ENCODE measurements around the gene SOX9. TPM values are rescaled to one million over a fixed set of nuclear protein-coding genes. Genes with fewer than 3 reads are reported as not detected.
"Not testable (repeated sequence)": the region's sequence is repeated elsewhere in the genome, so short reads cannot be mapped to it uniquely, and the experiment has no call there.

The SOX9 gene
- total RNA-seq, 4 donors from 2014 or later = 16.1 to 40.0 (median 33.1) TPM

DNA sequence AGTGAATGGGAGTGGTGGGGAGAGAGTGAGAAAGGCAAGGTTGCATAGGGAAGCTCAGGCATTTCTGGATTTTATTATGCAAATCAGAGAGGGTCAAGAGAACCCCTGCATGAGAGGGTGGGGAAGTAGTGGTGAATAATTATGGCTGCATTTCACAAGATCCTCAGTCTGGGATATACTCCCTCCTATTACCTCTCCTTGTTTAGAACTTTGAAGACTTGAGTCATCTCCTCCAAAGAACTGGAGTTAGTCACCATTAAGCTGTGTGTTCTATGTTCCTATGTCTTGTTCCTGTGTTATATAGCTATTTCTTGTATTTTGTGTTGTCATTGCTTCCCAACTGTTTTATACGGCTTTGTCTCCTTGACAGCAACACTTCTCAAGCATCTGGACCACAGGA, 18.4 kb downstream of the SOX9 start:
- DNase-seq = no peak
- no peaks in the 10 kb centered on the region for H3K36me3 ChIP-seq
- H3K4me1 ChIP-seq = no peaks in the 10 kb centered on the region
- TF ChIP-seq, protein P1, sequence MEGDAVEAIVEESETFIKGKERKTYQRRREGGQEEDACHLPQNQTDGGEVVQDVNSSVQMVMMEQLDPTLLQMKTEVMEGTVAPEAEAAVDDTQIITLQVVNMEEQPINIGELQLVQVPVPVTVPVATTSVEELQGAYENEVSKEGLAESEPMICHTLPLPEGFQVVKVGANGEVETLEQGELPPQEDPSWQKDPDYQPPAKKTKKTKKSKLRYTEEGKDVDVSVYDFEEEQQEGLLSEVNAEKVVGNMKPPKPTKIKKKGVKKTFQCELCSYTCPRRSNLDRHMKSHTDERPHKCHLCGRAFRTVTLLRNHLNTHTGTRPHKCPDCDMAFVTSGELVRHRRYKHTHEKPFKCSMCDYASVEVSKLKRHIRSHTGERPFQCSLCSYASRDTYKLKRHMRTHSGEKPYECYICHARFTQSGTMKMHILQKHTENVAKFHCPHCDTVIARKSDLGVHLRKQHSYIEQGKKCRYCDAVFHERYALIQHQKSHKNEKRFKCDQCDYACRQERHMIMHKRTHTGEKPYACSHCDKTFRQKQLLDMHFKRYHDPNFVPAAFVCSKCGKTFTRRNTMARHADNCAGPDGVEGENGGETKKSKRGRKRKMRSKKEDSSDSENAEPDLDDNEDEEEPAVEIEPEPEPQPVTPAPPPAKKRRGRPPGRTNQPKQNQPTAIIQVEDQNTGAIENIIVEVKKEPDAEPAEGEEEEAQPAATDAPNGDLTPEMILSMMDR (IDR thresholded peaks at IDR 0.05) = no peak
- TF ChIP-seq POLR2A (IDR thresholded peaks at IDR 0.05) = no peak
- H3K4me3 ChIP-seq = no peak overlapping the region
- H3K27me3 ChIP-seq = no peaks in the 10 kb centered on the region
- H3K9me3 ChIP-seq = no peaks in the 10 kb centered on the region
- H3K27ac ChIP-seq = no peak overlapping the region

DNA sequence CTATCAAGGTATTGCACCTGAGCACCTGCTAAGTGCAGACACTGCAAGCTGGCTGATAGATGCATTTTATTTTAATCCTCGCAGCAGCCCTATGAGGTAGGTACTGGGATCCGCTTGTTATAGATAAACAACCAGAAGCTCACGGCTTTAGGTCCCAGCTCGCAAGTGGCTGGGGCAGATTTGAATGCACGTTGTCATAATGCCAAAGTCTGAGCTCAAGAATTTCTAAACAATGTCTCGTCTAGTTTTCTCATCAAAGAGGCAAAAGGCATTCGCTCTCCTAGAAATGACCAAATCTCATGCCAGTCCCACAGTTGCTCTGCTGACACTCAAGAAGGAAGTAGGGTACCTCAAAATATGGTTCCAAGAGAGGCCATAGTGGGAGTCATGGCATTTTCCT, 20.5 kb downstream of the SOX9 start:
- Histone ChIP-seq H3K27ac (no peak overlapping the region), H3K27me3 (no peaks in the 10 kb centered on the region), H3K4me1 (no peaks in the 10 kb centered on the region), H3K4me3 (no peak overlapping the region), H3K36me3 (no peaks in the 10 kb centered on the region), H3K9me3 (no peaks in the 10 kb centered on the region)
- DNase-seq = no peak
- no peak for TF ChIP-seq POLR2A (IDR thresholded peaks at IDR 0.05)
- TF ChIP-seq, protein P1 (IDR thresholded peaks at IDR 0.05) = no peak

DNA sequence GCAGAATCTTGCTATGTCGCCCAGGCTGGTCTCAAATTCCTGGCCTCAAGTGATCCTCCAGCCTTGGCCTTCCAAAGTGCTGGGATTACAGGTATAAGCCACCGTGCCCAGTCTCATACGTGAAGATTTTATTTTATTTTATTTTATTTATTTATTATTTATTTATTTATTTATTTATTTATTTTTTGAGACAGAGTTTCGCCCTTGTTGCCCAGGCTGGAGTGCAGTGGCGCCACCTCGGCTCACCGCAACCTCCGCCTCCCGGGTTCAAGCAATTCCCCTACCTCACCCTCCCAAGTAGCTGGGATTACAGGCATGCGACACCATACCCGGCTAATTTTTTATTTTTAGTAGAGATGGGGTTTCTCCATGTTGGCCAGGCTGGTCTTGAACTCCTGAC, 21.3 kb downstream of the SOX9 start:
- H3K27ac ChIP-seq, H3K4me3 ChIP-seq, H3K27me3 ChIP-seq, DNase-seq, H3K9me3 ChIP-seq, H3K4me1 ChIP-seq, H3K36me3 ChIP-seq: not testable (repeated sequence)

DNA sequence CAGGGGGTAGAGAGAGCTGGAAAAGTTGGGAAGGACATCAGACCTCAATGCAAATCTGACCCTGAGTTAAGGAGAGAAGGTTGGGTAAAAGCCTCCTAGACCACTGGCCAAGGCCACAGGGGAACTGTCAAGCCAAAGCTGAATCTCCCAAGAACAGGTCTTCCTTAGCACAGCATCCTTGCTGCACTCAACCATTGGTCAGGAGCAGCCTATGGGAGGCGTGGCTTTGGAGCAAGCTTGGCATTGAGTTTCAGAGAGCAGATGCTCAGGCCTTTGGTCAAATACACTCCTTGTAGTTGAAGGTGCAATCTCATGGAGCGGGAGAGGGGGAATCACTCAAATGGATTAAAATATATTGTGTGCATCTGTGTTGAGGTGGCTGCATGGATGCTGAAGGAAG, 21.8 kb downstream of the SOX9 start:
- Histone ChIP-seq H3K4me1 (no peaks in the 10 kb centered on the region), H3K36me3 (no peaks in the 10 kb centered on the region), H3K4me3 (no peak overlapping the region), H3K27me3 (no peaks in the 10 kb centered on the region), H3K27ac (no peak overlapping the region), H3K9me3 (no peaks in the 10 kb centered on the region)
- TF ChIP-seq, protein P1 (IDR thresholded peaks at IDR 0.05) = no peak
- no peak for TF ChIP-seq POLR2A (IDR thresholded peaks at IDR 0.05)
- no peak for DNase-seq

DNA sequence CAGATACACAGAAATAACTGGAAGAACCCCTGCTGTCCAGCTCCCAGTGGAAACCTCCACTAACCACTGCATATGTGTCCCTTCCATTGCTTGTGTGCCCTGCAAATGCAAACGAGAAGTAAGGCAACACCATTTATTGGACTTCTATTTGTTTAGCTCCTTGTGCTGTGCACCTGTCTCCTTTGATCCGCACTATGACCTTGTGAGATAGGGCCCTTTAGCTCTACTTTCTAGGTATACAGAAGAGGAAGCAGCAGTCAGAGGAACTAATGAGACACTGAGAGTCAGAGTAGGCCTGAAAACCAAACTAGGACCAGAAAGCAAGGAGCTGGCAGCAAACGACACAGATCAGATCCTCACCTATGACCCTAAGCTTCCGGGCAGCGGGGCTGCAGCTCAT, 22.4 kb downstream of the SOX9 start:
- Histone ChIP-seq H3K4me1 (no peaks in the 10 kb centered on the region), H3K4me3 (no peak overlapping the region), H3K27ac (no peak overlapping the region), H3K36me3 (no peaks in the 10 kb centered on the region), H3K9me3 (no peaks in the 10 kb centered on the region), H3K27me3 (no peaks in the 10 kb centered on the region)
- DNase-seq = no peak
- TF ChIP-seq, protein P1 (IDR thresholded peaks at IDR 0.05) = no peak
- TF ChIP-seq POLR2A (IDR thresholded peaks at IDR 0.05) = no peak

DNA sequence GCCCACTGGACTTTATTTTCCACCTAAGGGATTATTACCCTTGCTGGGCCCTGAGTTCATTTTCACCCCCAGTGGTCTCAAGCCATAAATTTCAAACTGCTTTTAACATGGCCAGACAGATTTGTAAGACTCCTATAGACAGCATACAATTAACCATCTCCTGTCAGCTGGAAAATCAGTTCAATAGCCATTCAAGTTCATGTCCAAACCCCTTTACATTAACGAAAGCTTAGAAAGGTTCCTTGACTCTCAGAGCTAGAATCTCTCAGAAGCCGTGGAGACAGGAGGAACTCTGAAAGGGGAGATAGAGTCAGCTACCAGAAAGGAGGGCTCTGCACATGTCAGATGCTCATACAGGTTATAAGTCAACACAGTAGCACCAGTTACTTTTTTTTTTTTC, 23.3 kb downstream of the SOX9 start:
- H3K4me1 ChIP-seq = no peaks in the 10 kb centered on the region
- H3K27me3 ChIP-seq = no peaks in the 10 kb centered on the region
- no peak for DNase-seq
- no peaks in the 10 kb centered on the region for H3K36me3 ChIP-seq
- TF ChIP-seq POLR2A (IDR thresholded peaks at IDR 0.05) = no peak
- TF ChIP-seq, protein P1 (IDR thresholded peaks at IDR 0.05) = no peak
- no peaks in the 10 kb centered on the region for H3K9me3 ChIP-seq
- H3K27ac ChIP-seq = no peak overlapping the region
- H3K4me3 ChIP-seq = no peak overlapping the region

Measured in Peyer's patch (tissue), 4 donors.